ENCODE data around the gene ARID4A. TPM values are rescaled to one million over a fixed set of nuclear protein-coding genes. Genes with fewer than 3 reads are reported as not detected.

Gene ARID4A
- total and polyA plus RNA-seq, 10 of the 15 experiments (the other 5 are each of a cell fraction or from before 2014, with no cell fraction given): 5.2 to 18.9 (median 12.5) TPM

GRCh38 chr14:58367296-58367695 lies 68.9 kb downstream of the ARID4A start:
- intact Hi-C loops (cut with micrococcal nuclease; ENCODE audit: unreplicated experiment): no loop called here
- ATAC-seq (no peak), FAIRE-seq (no peak), DNase-seq (ENCODE audit: low read depth, low spot score) (no peak)
- SMC1A ChIA-PET (ENCODE audit: uncharacterized antibody, unreplicated experiment): no interaction called here
- CTCF ChIA-PET: interaction anchor here (1.5 kb wide), 1 partner anchor 28 kb away, joined by 4 read pairs; the partner anchor contains the start of gene TOMM20L
- POLR2A ChIA-PET: no interaction called here
- Histone ChIP-seq H3K27ac (ENCODE audit: control insufficient read depth, insufficient read depth) (no peak overlapping the region), H4K20me1 (ENCODE audit: control insufficient read depth, insufficient read depth) (no peaks in the 10 kb centered on the region), H3K79me2 (ENCODE audit: control insufficient read depth, insufficient read depth, low read length) (no peaks in the 10 kb centered on the region), H3K9ac (ENCODE audit: control insufficient read depth, insufficient read depth, low read length) (no peak overlapping the region), H3K4me3 (no peak overlapping the region), H3K9me3 (replicated peaks; ENCODE audit: control insufficient read depth, insufficient read depth, low read length) (no peaks in the 10 kb centered on the region), H3K27me3 (replicated peaks in 1 of 2; ENCODE audit: control insufficient read depth in 2 of 2, insufficient read depth in 2 of 2, low read length in 1 of 2) (no peaks in the 10 kb centered on the region), H2AFZ (ENCODE audit: control insufficient read depth, low read depth, low read length) (no peak overlapping the region), H3K4me2 (ENCODE audit: control insufficient read depth, insufficient read depth) (no peak overlapping the region), H3K4me1 (ENCODE audit: control insufficient read depth, insufficient read depth, low read length) (no peaks in the 10 kb centered on the region), H3K36me3 (ENCODE audit: control insufficient read depth in 2 of 2, insufficient read depth in 2 of 2, low read length in 1 of 2) (peaks cover 3 to 6% of the 10 kb centered on the region in 2 experiments; a peak in 3 of 4 replicates)
- 99% methylated on average over 3 of the region's 3 CpGs for WGBS (ENCODE audit: insufficient coverage, insufficient replicate concordance, low lambda C conversion rate, missing lambda C conversion rate)
- BruUV-seq (replicated peaks): no TSS peak
- RAD21 ChIA-PET (ENCODE audit: unreplicated experiment): no interaction called here
- no peak for TF ChIP-seq POLR2AphosphoS5 (IDR thresholded peaks at IDR 0.05; ENCODE audit: low read length)
- no peak for TF ChIP-seq SMC3 (IDR thresholded peaks at IDR 0.05; ENCODE audit: borderline replicate concordance, low read length)
- TF ChIP-seq CEBPB (IDR thresholded peaks at IDR 0.05; ENCODE audit: borderline replicate concordance in 1 of 2, low read depth in 2 of 2, low read length in 2 of 2): no peak
- TF ChIP-seq ZSCAN29 (IDR thresholded peaks at IDR 0.05): no peak
- TF ChIP-seq MXI1 (IDR thresholded peaks at IDR 0.05; ENCODE audit: low read depth, low read length): no peak
- no peak for TF ChIP-seq FOXM1 (IDR thresholded peaks at IDR 0.05; ENCODE audit: low read depth, low read length)
- TF ChIP-seq PRDM15 (CRISPR knock-in tag; IDR thresholded peaks at IDR 0.05): no peak
- TF ChIP-seq USF1 (IDR thresholded peaks at IDR 0.05; ENCODE audit: borderline replicate concordance, extremely low read length, insufficient read depth, low read depth, low read length): no peak
- no peak for TF ChIP-seq RAD51 (IDR thresholded peaks at IDR 0.05)
- no peak for TF ChIP-seq TCF7 (IDR thresholded peaks at IDR 0.05; ENCODE audit: borderline replicate concordance)
- no peak for TF ChIP-seq RUNX3 (IDR thresholded peaks at IDR 0.05; ENCODE audit: low read length)
- no peak for TF ChIP-seq IRF5 (IDR thresholded peaks at IDR 0.05; ENCODE audit: borderline replicate concordance)
- TF ChIP-seq NBN (IDR thresholded peaks at IDR 0.05): no peak
- TF ChIP-seq GATAD2B (conservative IDR thresholded peaks at IDR 0.05; ENCODE audit: low read depth): no peak
- in situ Hi-C loops (cut with MboI): no loop called here
